ENCODE results near the gene MYMX.

The MYMX gene

GRCh38 chr6:44250067-44250717, 33.5 kb downstream of the MYMX start:
- Histone ChIP-seq H3K36me3 (peaks cover 39% of the 10 kb centered on the region), H3K4me1 (ENCODE audit: control insufficient read depth in 1 of 2, insufficient read depth in 1 of 2, low read depth in 1 of 2, low read length in 1 of 2) (peaks cover 15 to 16% of the 10 kb centered on the region in 2 experiments), H3K9me3 (no peaks in the 10 kb centered on the region), H3K27ac (no peak overlapping the region), H3K4me3 (ENCODE audit: low read depth in 1 of 2, low read length in 1 of 2) (no peak overlapping the region), H3K27me3 (no peaks in the 10 kb centered on the region)
- TF ChIP-seq, protein P1, sequence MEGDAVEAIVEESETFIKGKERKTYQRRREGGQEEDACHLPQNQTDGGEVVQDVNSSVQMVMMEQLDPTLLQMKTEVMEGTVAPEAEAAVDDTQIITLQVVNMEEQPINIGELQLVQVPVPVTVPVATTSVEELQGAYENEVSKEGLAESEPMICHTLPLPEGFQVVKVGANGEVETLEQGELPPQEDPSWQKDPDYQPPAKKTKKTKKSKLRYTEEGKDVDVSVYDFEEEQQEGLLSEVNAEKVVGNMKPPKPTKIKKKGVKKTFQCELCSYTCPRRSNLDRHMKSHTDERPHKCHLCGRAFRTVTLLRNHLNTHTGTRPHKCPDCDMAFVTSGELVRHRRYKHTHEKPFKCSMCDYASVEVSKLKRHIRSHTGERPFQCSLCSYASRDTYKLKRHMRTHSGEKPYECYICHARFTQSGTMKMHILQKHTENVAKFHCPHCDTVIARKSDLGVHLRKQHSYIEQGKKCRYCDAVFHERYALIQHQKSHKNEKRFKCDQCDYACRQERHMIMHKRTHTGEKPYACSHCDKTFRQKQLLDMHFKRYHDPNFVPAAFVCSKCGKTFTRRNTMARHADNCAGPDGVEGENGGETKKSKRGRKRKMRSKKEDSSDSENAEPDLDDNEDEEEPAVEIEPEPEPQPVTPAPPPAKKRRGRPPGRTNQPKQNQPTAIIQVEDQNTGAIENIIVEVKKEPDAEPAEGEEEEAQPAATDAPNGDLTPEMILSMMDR (IDR thresholded peaks at IDR 0.05), result no peak

DNA sequence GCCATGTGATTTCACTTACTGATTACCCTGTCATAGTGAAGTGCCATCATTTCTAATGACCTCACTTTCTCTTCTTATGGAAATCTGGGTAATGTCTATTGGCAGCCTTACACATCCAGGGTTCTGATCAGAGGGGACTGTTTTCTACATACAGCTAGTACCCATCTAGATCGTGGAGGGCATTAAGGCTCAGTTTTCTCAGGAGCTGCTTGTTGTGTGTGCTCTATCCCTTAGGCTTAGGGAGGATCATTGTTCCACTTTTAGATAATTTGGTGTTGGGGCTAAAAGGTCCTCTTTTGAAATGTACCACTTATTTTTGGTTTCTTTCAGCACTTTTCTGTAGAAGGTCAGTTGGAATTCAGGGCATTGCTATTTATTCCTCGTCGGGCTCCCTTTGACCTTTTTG, 34.0 kb downstream of the MYMX start:
- no peak overlapping the region for H3K27ac ChIP-seq
- H3K36me3 ChIP-seq, result peaks cover 40% of the 10 kb centered on the region

GRCh38 chr6:44251576-44252524, 35.1 kb downstream of the MYMX start:
- Histone ChIP-seq H3K27me3 (peaks cover 4% of the 10 kb centered on the region), H3K27ac (no peak overlapping the region), H3K9me3 (no peaks in the 10 kb centered on the region), H3K4me3 (ENCODE audit: low read depth in 1 of 2, low read length in 1 of 2) (no peak overlapping the region), H3K4me1 (ENCODE audit: control insufficient read depth in 1 of 2, insufficient read depth in 1 of 2, low read depth in 1 of 2, low read length in 1 of 2) (peaks cover 14 to 16% of the 10 kb centered on the region in 2 experiments), H3K36me3 (peaks cover 40% of the 10 kb centered on the region)
- TF ChIP-seq, protein P1 (IDR thresholded peaks at IDR 0.05), result no peak

More for the DNA sequence above, 34.0 kb downstream of the MYMX start:
- H3K27me3 ChIP-seq, result no peaks in the 10 kb centered on the region
- H3K9me3 ChIP-seq, result no peaks in the 10 kb centered on the region
- TF ChIP-seq, protein P1 (IDR thresholded peaks at IDR 0.05), result no peak
- peaks cover 13 to 14% of the 10 kb centered on the region in 2 experiments for H3K4me1 ChIP-seq (ENCODE audit: control insufficient read depth in 1 of 2, insufficient read depth in 1 of 2, low read depth in 1 of 2, low read length in 1 of 2)
- H3K4me3 ChIP-seq (ENCODE audit: low read depth in 1 of 2, low read length in 1 of 2), result no peak overlapping the region

- H3K9me3 ChIP-seq, result no peaks in the 10 kb centered on the region
- TF ChIP-seq, protein P1 (IDR thresholded peaks at IDR 0.05), result peak; percentile 10
- peaks cover 45% of the 10 kb centered on the region for H3K36me3 ChIP-seq
- H3K4me3 ChIP-seq (ENCODE audit: low read depth in 1 of 2, low read length in 1 of 2), result no peak overlapping the region
- peaks cover 16 to 17% of the 10 kb centered on the region in 2 experiments for H3K4me1 ChIP-seq (ENCODE audit: control insufficient read depth in 1 of 2, insufficient read depth in 1 of 2, low read depth in 1 of 2, low read length in 1 of 2)
- no peak overlapping the region for H3K27ac ChIP-seq
- peaks cover 7% of the 10 kb centered on the region for H3K27me3 ChIP-seq
These were observed 36.8 kb downstream of the MYMX start for GRCh38 chr6:44253307-44254101.
